NT2/D1 (cell line): ENCODE results near the gene IRAK1BP1.
"Not testable (repeated sequence)": the region's sequence is repeated elsewhere in the genome, so short reads cannot be mapped to it uniquely, and the experiment has no call there.

ENCODE experiments used
- SUZ12 ChIP-seq: IDR thresholded peaks from 2 replicates; pipeline ENCODE4 v1.6.1; 2011; ENCODE audit not compliant: insufficient read length, insufficient read depth; ENCODE audit errors: extremely low read depth
- YY1 ChIP-seq: IDR thresholded peaks from 2 replicates; pipeline ENCODE4 v1.6.1; 2011; ENCODE audit not compliant: insufficient read length, insufficient read depth
- ZNF274 ChIP-seq: IDR thresholded peaks from 2 replicates; pipeline ENCODE4 v1.6.1; 2011; ENCODE audit warnings: mild to moderate bottlenecking, low read depth, low read length

GRCh38 chr6:78921168-78921567, 53.8 kb downstream of the IRAK1BP1 start:
- not testable (repeated sequence) for TF ChIP-seq SUZ12, ZNF274, YY1
